GM12873 (cell line): ENCODE results near the gene ZNF93.

Experiments used
- CTCF ChIP-seq: IDR thresholded peaks from 2 replicates; pipeline ENCODE4 v1.5.1; 2012; ENCODE audit warnings: low read depth, mild to moderate bottlenecking, moderate library complexity, low read length, control low read depth; ENCODE audit not compliant: insufficient read depth; ENCODE audit errors: missing control alignments

The ZNF93 gene

GRCh38 chr19:19873381-19873780 is 27.4 kb upstream of the ZNF93 start:
- no peak for TF ChIP-seq CTCF

DNA sequence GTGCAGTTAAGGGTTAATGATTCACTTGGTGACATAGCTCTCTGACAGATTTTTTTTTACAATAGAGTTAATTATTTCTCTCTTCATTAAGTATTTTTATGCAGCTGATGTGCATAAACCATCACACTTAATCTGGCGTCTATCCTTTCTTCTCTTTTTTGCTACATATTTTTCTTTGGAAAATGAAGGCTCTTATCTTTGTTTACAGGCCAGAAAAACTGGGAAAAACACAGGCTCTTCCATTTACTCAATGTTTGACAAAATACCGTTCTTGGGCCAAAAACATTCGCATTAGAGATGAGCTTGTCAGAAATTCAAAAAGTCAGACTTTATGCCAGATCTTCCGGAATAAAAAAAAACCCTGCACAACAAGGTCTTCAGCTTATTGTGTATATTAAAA is 23.0 kb upstream of the ZNF93 start:
- no peak for TF ChIP-seq CTCF

- no peak for TF ChIP-seq CTCF
Measured at GRCh38 chr19:19884583-19884982, 16.2 kb upstream of the ZNF93 start.

DNA sequence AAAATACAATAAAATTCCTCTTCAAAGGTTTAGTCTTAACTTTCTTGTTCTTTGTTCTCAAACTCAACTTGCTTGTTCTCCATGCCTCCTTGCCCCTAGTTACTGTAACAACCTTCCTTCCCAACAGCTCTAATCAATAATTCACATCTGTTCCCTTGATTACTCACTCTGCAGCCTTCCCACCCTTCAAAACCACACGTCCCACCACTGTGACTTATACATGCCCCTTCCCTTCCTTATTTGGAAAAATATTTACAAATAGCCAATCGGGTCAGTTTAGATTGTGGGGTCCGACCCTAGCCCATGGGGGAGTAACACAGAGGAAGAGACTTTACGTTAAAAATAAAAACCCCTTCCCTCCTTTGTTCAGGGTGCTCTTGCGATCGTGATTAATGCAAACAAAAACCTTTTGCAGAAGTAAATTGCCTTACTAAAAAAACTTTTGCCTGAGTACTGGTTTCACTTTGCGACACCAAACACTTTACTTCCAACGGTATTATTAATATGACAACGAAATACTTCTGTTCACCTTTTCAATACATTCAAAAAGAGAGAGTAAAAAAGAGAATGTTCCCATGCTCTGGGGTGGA is 512 bp upstream of the ZNF93 start:
- TF ChIP-seq CTCF: no peak

DNA sequence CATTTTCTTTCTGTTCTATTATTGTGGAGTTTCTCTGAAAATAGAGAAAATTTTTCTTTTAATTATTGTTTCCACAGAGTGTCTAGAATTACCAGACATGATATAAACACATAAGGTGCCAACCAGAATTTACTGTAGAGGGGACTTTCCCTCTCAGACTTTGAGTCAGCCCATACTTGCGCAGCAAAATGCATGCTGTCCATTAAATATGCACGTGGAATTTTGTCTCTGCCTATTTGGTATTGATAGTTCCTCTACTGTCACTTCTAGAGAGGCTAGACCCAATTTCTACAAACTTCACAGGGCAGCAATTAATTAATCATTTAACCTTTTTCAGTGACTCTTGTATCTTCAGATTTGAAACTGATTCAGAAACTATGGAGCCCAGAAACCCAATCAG is 8.9 kb downstream of the ZNF93 start:
- TF ChIP-seq CTCF: no peak

DNA sequence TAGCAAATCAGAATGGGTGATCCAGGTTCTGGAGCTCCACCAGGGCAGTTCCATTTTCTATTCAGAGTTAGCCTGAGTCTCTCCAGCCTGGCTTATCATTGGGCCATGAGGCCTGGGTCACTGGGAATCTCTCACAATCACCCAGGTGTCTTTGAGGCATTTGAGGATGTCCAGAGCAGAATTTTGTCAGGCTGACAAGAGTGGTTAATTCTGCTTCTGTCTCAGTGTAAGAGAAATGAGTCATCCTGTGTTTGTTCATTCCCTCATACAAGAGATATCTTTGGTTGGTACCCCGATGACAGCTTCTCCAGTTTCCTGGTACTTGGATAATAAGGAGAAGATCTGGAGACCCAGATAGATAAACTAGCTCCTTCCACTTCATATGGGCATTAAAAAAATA is 10.4 kb downstream of the ZNF93 start:
- TF ChIP-seq CTCF: no peak

GRCh38 chr19:19914596-19914995 is 13.8 kb downstream of the ZNF93 start:
- TF ChIP-seq CTCF: no peak
